HT1080 (cell line): ENCODE data around the gene ANKRD11. TPM values are rescaled to one million over a fixed set of nuclear protein-coding genes. Genes with fewer than 3 reads are reported as not detected.
"Not testable (repeated sequence)": the region's sequence is repeated elsewhere in the genome, so short reads cannot be mapped to it uniquely, and the experiment has no call there.

Experiments
- DNase-seq: peaks from one replicate; pipeline ENCODE4 v3.0.0-alpha.2; 2015; ENCODE audit warnings: low read depth
- total RNA-seq: library from RNA; depleted of rRNA; stranded (reverse); fragments of >200 nt; shearing (Covaris generic); gene quantifications from 2 replicates; pipeline ENCODE4 v1.2.3, GENCODE V29; 2014

Gene ANKRD11
- total RNA-seq, 1 experiment from 2014 or later: 79.1 TPM

GRCh38 chr16:89408315-89408714 lies 82.0 kb downstream of the ANKRD11 start:
- DNase-seq: no peak

- DNase-seq: no peak
Observed at GRCh38 chr16:89407925-89408300, 82.4 kb downstream of the ANKRD11 start.

DNA sequence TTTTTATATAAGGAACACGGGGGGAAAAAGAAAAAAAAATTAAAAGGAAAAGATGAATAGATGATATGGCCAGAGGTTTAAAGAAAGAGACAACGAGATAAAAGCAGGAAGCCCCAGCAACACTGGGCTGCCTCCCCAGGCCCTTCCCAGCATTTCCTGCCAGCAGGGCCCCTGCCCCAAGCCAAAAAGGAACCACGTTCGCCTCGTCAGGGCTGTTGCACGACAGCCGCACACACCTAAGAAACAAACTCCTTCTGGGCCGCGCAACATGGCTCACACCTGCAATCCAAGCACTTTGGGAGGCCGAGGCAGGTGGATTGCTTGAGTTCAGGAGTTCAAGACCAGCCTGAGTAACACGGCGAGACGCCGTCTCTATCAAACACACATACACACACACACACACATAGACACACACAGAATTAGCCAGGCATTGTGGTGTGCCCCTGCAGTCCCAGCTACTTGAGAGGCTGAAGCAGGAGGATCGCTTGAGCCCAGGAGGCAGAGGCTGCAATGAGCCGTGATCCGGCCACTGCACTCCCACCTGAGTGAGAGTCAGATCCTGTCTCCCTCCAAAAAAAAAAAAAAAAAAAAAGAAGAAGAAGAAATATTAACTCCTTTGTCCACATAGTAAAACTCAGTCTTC lies 83.0 kb downstream of the ANKRD11 start:
- no peak for DNase-seq

- no peak for DNase-seq
Observed at GRCh38 chr16:89406277-89406888, 84.0 kb downstream of the ANKRD11 start.

- no peak for DNase-seq
Observed at GRCh38 chr16:89404561-89404960, 85.8 kb downstream of the ANKRD11 start.

- no peak for DNase-seq
Observed at GRCh38 chr16:89402962-89403361, 87.4 kb downstream of the ANKRD11 start.

DNA sequence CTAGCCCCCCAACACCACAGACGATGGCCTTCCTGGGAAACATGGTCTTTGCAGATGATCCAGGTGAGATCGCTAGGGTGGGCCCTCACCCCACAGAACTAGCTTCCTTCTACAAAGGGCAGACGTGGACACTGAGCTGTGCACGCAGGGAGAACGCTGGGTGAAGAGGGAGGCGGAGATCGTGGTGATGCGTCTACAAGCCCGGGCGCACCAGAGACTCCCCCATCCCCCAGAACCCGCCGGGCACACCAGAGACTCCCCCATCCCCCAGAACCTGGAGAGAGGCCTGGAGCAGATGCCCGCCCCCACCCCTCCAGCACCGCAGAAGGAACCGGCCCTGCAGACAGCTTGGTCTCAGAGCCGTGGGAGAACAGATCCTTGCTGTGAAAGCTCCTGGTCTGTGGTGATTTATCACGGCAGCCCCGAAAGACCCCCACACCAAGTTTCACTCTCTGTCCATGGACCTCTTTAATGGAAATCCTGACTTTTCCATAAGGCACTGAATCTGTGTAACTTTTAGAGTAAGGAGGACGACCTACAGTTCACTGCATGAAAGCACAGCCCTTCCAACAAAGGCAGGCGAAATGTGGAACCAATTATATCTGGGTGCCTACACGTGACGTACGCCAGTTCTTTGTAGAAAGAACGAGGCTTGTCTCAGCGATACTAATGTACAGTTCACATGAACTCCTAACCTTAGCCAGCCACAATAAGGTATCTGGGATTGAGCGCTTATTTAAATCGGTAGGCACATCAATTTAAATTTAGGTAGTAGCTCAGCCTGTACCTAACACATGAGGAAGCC lies 88.5 kb downstream of the ANKRD11 start:
- DNase-seq: no peak

- no peak for DNase-seq
Observed at GRCh38 chr16:89401205-89401604, 89.2 kb downstream of the ANKRD11 start.

DNA sequence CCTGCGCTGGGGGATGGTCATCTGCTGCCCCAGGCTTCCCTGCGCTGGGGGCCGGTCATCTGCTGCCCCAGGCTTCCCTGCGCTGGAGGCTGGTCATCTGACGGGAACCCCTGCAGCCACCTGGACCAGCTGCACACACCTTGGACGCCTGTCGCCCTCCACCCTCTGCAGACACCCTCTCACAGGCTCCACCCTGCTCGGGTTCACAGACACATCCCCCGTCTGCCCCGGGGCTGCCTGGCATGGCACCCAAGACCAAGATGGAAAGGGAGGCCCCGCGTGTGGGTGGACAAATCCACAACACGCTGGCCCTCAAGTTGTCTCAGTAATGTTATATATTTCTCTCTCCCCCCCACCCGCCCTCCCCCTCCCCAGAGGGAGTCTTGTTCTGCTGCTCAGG lies 89.6 kb downstream of the ANKRD11 start:
- DNase-seq: no peak

GRCh38 chr16:89398924-89399323 lies 91.4 kb downstream of the ANKRD11 start:
- no peak for DNase-seq

DNA sequence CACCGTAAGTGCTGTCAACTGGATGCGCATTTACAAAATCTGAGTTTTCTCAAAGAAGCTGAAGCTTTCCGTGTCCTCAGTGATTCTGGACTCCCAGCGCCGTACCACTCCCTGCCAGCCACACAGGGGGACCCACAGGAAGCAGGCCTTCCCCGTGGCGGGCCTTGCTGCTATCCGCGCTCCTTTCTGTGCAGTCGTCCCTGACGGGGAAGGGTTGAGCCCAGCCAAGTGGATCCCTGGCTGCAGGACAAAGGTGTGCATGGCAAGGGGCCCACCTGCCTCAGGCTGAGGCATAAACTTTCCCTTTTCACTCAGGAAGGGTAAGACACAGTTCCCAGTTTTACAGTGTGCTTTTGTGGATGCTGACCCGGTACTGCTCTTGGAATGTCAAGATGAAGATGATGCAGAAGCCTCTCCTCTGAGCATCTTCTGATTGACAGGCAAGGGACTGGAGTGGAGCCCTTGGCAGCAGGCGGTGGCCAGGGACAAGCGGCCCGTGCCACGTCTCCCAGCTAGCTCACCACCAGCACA lies 93.0 kb downstream of the ANKRD11 start:
- DNase-seq: no peak

GRCh38 chr16:89396156-89396555 lies 94.2 kb downstream of the ANKRD11 start:
- DNase-seq: no peak

DNA sequence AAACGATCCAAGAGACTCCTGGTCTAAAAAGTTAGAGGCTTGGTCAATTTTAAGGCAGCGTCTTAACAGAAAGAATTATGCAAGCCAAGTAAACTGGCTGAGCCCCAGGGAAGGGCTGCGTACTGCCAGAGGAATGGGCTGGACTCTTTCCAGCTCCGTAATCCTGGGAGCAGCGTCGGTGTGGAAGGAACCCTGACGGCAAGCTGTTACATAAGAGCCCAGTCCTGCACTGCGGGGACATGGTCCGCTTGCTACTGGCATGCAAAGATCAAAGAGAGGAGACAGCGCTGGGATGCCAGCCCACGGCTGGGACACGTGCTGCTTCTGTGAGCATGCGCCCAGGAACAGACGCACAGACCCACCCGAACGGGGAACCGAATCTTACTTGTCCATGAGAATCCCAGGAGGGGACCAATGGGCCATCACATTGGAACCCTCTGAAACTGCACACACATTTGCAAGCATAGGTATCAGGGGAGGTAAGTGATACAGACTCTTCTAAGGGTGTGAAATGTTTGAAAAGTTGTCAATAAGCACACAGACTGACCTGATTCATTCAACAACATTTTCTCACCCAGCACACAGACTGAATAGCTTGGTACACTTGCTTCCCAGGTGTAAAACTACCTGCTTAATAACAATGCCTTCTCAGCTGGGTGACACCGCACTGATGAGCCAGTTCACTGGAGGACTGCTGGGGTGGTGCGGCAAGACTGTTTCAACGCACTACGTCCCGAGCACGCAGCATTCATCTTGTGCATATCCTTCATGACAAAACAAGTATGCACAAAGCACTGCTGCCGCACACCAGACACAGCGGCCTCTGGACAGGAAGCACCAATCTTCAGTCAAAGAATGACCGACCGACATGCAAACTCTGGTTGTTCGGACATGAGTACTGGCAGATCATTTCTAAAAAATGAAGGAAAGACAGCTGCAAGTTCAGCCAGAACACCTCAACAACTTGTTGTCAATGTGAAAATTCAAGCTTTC lies 94.9 kb downstream of the ANKRD11 start:
- peak; percentile 48 for DNase-seq

- no peak for DNase-seq
Observed at GRCh38 chr16:89393738-89394406, 96.5 kb downstream of the ANKRD11 start.

- no peak for DNase-seq
Observed at GRCh38 chr16:89392881-89393737, 97.3 kb downstream of the ANKRD11 start.

GRCh38 chr16:89390224-89390583 lies 100.2 kb downstream of the ANKRD11 start:
- DNase-seq: not testable (repeated sequence)

DNA sequence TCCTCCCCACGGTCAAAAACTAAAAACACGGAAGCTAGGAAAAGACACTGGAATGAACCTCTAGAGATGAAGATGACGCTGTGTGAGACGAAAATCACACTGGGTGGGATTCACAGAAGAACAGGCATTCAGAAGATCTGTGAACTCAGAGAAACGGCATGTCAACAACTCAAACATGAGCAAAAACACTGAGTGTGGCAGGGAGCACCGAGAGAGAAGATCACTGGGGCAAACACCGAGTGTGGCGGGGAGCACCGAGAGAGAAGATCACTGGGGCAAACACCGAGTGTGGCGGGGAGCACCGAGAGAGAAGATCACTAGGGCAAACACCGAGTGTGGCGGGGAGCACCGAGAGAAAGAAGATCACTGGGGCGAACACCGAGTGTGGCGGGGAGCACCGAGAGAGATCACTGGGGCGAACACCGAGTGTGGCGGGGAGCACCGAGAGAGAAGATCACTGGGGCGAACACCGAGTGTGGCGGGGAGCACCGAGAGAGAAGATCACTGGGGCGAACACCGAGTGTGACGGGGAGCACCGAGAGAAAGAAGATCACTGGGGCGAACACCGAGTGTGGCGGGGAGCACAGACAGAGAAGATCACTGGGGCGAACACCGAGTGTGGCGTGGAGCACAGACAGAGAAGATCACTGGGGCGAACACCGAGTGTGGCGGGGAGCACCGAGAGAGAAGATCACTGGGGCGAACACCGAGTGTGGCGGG lies 100.7 kb downstream of the ANKRD11 start:
- DNase-seq: not testable (repeated sequence)

DNA sequence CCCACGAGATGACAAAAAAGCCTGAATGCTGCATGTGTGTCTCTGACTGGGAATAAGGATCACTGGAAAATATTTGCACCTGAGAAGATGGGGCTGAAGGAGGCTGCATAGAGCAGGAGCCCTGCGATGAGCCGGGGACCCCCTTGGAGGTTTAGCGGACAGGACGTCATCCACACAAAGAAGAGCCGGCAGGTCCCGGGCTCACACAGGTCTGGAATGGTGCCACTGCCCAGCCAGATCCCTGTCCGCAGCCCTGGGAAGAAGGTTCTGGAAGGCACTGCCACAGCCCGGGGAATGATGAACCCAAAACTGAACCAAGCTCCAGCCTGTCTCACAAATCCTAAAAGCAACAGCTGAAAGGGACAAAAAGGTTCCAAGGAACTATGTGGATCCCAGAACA lies 101.8 kb downstream of the ANKRD11 start:
- DNase-seq: no peak
